ENCODE measurements around the gene SLC38A10. TPM values are rescaled to one million over a fixed set of nuclear protein-coding genes. Genes with fewer than 3 reads are reported as not detected.

SLC38A10 gene
- polyA plus RNA-seq, 4 donors = 55.3 to 72.5 (median 58.5) TPM

- no peak for DNase-seq (ENCODE audit: low read depth in 4 of 4, low spot score in 3 of 4)
Measured at GRCh38 chr17:81282141-81282540, 13.0 kb downstream of the SLC38A10 start.

- no peak for DNase-seq (ENCODE audit: low read depth in 4 of 4, low spot score in 3 of 4)
Measured at GRCh38 chr17:81280571-81280970, 14.5 kb downstream of the SLC38A10 start.

DNA sequence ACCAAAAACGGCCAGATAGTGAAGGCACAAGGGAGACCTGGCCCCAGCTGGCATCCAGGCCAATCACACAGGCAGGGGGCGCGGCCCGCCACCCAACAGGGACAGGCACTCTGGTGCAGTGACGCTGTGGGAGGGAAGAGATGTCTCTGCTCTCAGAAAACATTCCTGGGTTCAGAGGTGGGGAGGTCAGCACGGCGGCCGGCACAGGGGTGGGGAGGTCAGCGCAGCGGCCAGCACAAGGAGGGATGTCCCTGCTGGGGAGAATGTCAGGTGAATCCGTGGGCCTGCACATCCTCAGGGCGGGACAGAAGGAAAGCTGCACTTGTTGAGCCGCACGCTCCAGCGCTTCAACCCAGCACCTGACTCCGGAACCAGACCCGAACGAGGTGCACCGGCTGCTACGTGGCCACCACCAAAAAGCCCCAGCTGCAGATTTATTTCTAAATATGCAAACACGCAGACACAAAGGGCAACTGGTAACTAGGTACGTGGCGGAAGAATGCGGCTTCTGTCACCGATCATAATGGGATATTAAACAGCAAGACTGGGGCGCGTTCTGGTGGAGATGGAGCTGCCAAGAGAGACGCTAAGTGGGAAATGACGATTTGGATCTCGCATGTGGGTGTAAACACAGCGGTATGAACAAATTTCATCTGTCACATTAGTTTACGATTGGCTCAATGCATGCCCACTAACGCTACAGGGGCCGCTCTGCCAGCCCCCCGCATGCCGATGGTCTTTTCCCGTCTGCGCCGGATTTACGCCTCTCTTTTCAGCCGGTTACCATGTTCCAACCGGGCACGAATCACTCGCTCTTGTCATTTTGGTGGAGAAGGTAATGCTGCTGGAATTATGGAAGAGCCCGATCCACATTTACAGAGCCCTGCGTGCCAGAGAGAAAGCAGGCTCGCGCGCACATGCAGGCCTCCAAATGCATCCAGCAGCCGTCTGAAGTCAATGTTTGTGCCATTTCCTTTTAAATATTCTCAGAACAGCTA is 15.5 kb downstream of the SLC38A10 start:
- no peak for DNase-seq (ENCODE audit: low read depth in 4 of 4, low spot score in 3 of 4)

DNA sequence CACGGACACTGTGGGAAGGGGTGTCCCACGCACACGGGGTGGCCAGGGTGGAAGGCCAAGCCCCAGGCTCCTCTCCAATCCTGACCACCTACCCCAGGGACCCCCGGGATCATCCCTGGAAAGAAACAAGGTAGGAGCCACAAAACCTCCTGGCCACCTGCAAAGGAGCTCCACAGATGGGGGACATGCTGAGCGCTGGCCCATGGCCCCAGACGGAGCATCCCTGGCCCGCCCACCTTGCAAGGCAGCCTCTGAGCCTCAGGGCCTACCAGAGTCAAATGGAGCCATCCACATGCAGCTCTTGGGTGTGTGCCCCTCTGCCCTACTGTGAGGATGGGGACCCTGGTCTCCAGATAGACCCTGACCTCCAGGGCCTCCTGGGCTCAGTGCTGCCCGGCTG is 16.3 kb downstream of the SLC38A10 start:
- no peak for DNase-seq (ENCODE audit: low read depth in 4 of 4, low spot score in 3 of 4)

DNA sequence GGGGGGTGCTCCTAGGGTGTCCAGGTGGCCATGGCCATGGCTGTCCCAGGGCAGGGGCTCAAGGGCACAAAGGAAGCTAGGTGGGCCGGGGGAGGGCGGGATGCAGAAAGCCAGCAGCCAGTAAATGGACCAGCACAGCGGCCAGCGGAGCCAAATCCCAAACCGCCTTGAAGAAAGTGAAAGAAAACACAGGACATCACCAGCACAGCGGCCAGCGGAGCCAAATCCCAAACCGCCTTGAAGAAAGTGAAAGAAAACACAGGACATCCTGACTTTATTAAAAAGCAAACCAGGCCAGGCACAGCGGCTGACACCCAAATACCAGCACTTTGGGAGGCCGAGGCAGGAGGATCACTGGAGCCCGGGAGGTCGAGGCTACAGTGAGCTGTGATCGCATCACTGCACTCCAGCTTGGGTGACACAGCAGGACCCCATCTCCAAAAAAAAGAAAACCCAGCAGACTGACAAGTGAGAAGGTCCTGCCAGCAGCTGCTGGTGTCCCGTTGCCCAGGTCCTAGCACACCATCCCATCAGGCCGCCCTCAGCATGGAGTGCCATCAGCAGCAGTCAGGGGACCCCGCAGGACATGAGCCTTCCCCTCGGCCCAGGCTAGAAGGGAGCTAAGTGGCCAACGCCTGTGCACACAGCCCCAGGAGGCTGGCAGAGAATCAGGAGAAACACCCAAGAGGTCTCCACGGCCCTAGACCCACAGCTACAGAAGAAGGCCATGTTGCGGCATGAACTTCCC is 17.0 kb downstream of the SLC38A10 start:
- DNase-seq (ENCODE audit: low read depth in 4 of 4, low spot score in 3 of 4) = no peak

GRCh38 chr17:81277421-81277820 is 17.7 kb downstream of the SLC38A10 start:
- DNase-seq (ENCODE audit: low read depth in 4 of 4, low spot score in 3 of 4) = no peak

DNA sequence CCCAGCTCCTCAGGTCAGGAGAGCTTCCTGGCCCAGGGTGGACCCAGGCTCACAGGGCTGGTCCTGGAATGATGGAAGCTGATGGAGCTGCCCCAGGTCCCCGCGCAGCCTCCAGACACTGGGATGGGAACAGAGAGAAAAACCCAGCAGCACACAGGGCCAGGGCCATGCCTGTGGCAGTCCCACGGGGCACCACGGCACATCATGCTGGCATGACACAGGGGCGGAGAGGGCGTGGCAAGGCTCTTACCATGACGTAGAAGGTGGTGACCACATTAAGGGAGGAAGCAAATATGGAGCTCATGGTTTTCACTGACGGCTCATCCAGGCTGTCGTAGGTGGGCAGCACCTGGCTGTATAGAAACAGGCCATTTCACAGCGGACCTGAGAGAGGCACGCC is 18.3 kb downstream of the SLC38A10 start:
- no peak for DNase-seq (ENCODE audit: low read depth in 4 of 4, low spot score in 3 of 4)

DNA sequence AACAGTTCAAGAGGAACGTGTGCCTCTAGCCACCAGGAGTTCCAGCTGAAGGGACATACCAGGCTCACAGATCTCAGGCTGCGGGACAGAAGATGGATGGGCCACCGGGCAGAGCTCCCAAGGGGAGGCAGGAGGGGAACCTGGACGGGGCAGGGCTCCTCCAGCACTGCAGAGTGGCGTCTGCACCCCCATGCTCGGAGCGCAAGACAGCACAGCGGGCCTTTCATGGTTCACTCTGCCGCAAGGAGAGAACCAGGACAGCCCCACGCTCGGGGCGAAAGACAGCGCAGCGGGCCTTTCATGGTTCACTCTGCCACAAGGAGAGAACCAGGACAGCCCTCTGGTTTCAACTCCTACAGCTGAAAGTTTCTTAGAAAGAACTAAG is 20.6 kb downstream of the SLC38A10 start:
- DNase-seq (ENCODE audit: low read depth in 4 of 4, low spot score in 3 of 4) = no peak

DNA sequence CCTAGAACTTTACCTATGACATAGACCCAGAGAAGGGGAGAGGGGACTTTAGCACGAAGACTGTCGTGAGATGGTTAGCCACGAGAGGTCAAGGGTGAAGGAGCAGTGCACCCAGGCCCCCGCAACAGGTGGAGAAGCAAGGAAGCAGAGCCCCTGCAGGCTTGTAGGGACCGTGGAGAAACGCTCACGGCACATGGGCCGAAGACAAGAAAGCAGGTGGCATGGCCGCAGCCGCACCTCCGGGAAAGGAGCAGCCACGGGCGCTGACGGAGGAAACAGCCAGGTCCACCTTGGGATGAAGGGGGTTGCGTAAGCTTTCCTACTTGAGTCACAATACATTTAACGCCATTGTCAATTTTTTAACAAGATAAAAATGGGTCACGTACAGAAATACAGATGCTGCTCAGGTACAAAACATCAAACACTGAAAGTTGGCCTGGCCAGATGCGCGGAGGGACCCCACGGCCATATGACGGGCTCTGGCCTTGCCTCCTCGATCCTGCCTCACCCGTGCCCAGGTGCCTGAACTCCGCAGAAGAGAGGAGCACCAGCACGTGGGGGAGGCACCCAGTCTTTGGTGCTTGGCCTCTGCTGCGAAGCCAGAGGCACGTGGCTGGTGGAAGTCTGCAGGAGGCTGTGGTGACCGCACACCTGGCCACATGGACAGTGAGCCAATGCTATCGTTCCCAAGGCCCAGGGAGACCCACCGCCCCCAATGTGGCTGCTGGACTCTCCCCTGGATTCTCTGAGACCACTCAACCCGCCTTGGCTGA is 21.2 kb downstream of the SLC38A10 start:
- DNase-seq (ENCODE audit: low read depth in 4 of 4, low spot score in 3 of 4) = no peak

GRCh38 chr17:81272616-81273015 is 22.5 kb downstream of the SLC38A10 start:
- DNase-seq (ENCODE audit: low read depth in 4 of 4, low spot score in 3 of 4) = no peak

DNA sequence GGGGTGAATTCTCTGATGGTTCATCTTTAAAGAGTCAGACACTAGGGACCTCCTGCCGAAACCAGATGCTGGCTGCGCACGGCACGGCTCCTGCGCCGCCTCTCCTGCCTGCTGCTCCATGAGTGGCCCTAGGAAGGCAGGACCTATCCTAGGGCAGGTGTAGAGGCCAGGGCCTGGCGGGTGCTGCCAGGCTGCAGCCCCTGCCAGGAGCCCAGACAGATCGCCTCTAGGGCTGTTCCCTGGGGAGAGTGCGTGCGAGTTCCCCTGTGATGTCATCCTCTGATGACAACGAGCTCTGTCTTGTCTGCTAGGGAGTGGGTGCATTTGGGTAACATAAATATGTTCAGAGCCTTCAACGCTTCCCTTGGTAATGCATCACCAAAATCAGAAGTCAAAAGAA is 23.9 kb downstream of the SLC38A10 start:
- DNase-seq (ENCODE audit: low read depth in 4 of 4, low spot score in 3 of 4) = no peak

- no peak for DNase-seq (ENCODE audit: low read depth in 4 of 4, low spot score in 3 of 4)
Measured at GRCh38 chr17:81270279-81270678, 24.8 kb downstream of the SLC38A10 start.

DNA sequence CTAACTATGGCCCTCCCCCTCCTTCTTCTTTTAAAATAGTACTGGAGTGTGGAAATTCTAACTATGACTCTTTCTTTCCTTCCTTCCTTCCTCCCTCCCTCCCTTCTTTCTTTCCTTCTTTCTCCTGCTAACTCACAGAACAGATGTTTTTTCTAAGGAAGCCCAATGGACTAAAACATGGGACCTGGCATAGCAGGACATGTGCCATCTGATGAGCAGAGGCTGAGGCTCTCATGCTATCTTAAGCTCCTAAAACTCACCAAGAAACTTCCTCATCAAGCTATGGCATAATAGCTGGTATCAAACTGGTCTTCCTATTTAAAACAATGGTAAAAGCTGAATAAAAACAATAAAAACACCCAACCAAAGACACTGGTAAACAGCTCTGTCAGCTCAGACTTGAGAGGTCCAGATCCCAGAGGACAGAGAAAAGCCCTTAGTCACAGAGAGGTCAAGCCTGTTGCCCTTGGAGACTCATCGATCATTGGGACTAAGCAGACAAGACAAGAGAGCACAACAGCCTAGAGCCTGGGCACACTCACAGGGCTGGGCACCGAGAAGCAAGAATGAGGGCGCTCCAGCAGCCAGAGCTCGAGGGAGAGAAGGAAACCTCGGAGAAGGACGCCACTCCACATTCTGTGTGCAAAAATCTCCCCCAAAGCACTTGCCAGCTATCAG is 27.6 kb downstream of the SLC38A10 start:
- no peak for DNase-seq (ENCODE audit: low read depth in 4 of 4, low spot score in 3 of 4)

DNA sequence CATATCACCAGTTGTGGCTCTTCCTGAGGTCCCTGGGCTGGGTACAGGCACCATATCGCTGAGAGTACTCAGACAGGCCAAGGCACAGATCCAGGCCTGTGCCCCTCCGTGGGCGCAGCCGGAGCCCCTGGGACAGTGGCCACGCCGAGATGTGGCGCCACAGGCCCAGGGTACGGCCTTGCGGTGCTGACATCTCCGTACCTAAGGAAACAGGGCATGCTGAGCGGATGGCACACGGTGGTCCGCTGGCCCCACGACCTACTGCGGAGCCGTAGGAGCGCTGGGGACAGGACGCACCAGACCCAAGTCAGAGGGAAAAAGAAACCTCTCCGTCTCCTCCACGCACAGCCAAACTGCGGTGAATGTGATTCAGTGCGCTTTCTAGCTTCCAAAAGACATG is 29.5 kb downstream of the SLC38A10 start:
- no peak for DNase-seq (ENCODE audit: low read depth in 4 of 4, low spot score in 3 of 4)

DNA sequence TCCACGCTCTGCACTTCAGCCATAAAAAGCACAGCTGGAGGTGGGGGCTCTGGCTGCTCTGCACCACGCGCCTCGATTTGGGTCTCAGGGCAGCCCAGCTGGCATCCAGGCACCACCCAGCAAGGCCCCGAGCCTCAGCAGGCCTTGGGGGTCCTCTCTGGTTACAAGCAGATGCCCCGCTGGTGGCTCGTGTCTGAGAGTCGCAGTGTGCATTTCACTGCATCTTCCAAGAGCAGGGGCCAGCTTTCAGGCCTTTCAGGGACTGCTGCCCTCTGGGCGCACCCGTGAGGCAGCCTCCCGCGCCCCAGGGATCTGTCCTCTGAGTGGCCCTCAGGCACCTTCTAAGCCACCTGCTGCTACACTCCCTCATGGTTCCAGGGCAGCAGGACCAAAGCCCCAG is 30.5 kb downstream of the SLC38A10 start:
- DNase-seq (ENCODE audit: low read depth in 4 of 4, low spot score in 3 of 4) = no peak

DNA sequence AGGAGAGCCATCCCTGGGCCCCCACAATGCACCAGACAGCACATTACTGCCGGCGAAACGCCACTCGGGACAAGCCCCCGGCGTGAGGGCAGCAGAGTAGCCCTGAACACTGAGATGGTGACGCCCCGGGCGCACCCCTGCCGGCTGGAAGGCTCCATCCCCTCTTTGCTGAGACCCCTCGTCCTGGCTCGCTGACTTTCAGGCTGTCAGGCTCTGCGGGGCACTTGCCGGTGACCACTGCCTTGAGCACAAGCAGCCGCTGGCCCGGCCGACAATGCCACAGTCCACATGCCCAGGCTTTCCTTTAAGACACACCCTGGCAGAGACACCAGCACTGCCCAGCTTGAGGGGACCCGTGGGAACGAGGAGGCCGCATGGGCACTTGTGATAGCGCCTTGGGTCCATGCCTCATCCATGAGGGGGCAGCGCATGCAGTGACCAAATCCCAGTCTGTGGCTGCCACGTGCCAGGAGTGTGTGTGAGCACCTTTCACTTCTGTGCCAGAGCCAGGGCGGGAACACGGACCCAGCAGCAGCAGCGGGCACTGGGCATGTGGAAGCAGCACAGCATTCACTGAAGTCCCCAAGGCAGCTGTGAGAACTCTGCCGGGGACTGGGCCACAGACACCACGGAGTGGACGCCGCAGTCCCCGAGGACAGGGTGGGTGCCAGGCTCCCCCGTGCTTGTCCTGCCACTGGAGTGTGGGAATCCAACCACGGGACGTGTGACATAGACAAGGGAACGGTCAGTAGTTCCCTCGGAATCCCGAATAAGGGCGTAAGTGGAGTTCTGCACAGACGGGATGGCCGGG is 31.5 kb downstream of the SLC38A10 start:
- no peak for DNase-seq (ENCODE audit: low read depth in 4 of 4, low spot score in 3 of 4)

- DNase-seq (ENCODE audit: low read depth in 4 of 4, low spot score in 3 of 4) = no peak
Measured at GRCh38 chr17:81261582-81262336, 33.3 kb downstream of the SLC38A10 start.

DNA sequence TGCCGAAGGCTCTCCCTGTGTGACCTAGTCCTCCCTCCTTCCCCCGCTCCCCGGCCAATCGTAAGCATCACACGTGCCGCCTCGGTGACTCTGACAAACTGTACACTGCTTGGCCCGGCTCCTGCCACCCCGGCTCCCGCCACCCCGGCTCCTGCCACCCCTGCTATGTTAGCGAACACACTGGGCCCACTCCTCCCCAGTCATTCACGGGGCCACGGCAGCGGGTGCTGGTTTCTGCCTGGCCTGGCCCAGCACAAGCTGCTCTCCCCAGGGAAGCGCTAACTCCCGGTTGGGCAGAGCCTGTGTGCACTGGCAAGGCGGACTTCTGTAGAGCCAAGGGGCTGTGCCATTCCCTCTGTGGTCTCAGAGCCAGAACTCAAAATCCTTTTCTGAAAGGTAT is 34.0 kb downstream of the SLC38A10 start:
- no peak for DNase-seq (ENCODE audit: low read depth in 4 of 4, low spot score in 3 of 4)

DNA sequence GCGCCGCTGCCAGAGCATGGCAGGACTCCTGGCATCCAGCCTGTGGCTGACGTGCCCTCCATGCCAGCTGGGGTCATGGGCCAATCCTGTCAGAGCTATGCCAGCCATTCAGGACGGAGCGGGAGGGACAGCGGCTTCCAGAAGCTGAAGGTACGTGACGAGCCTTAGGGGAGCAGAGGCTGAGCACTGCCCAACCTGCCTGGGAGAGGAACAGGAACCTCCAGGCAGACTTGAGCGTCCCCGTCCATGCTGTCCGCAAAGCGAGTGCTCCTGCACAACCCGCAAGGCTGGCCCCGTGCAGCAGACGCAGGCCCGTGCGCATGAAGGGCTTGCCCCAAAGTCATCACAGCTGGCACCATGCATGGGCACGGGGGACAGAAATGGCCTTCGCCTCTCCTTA is 34.5 kb downstream of the SLC38A10 start:
- DNase-seq (ENCODE audit: low read depth in 4 of 4, low spot score in 3 of 4) = no peak

Data from right renal pelvis (tissue), 4 donors.